GM18508 (cell line): ENCODE results near the gene CDK10.
A peak's percentile ranks its signal among the peaks of the same experiment; 100 is the strongest.
"Not testable (repeated sequence)": the region's sequence is repeated elsewhere in the genome, so short reads cannot be mapped to it uniquely, and the experiment has no call there.

Source experiments
- ATAC-seq: cut with Tn5 transposase; IDR thresholded peaks from one replicate; pipeline ENCODE4 v1.9.1; 2021; ENCODE audit warnings: moderate number of reproducible peaks; ENCODE audit not compliant: insufficient read depth, unreplicated experiment

The CDK10 gene

GRCh38 chr16:89686520-89687091 is at the start of gene CDK10:
TSS of gene CDK10 (plus strand) at chr16:89686689. CDS start at chr16:89686711, 22 bp downstream.
- no peak for ATAC-seq

- no peak for ATAC-seq
Observed at GRCh38 chr16:89637379-89637778, 49.1 kb upstream of the CDK10 start.

GRCh38 chr16:89638455-89638854 is 48.0 kb upstream of the CDK10 start:
- no peak for ATAC-seq

GRCh38 chr16:89639385-89639784 is 47.1 kb upstream of the CDK10 start:
- no peak for ATAC-seq

GRCh38 chr16:89641458-89642119 is 44.9 kb upstream of the CDK10 start:
- ATAC-seq, result no peak

- no peak for ATAC-seq
Observed at GRCh38 chr16:89642574-89642973, 43.9 kb upstream of the CDK10 start.

- no peak for ATAC-seq
Observed at GRCh38 chr16:89643769-89644300, 42.7 kb upstream of the CDK10 start.

GRCh38 chr16:89645122-89645521 is 41.4 kb upstream of the CDK10 start:
- no peak for ATAC-seq

GRCh38 chr16:89646270-89646669 is 40.2 kb upstream of the CDK10 start:
- ATAC-seq, result no peak

- no peak for ATAC-seq
Observed at GRCh38 chr16:89646906-89647305, 39.6 kb upstream of the CDK10 start.

GRCh38 chr16:89651584-89651983 is 34.9 kb upstream of the CDK10 start:
- no peak for ATAC-seq

- ATAC-seq, result no peak
Observed at GRCh38 chr16:89653656-89654295, 32.7 kb upstream of the CDK10 start.

GRCh38 chr16:89655062-89655643 is 31.3 kb upstream of the CDK10 start:
- ATAC-seq, result no peak

- ATAC-seq, result no peak
Observed at GRCh38 chr16:89656435-89657121, 29.9 kb upstream of the CDK10 start.

GRCh38 chr16:89657442-89658220 is 28.9 kb upstream of the CDK10 start, which contains the start of the genes CHMP1A and SPATA33:
TSS of gene CHMP1A (minus strand) at chr16:89657708. CDS start at chr16:89657588, 120 bp downstream.
TSS of gene SPATA33 (plus strand) at chr16:89657836. CDS start at chr16:89657912, 76 bp downstream.
- peak; percentile 62 for ATAC-seq

GRCh38 chr16:89658221-89658879 is 28.1 kb upstream of the CDK10 start:
- no peak for ATAC-seq

- ATAC-seq, result no peak
Observed at GRCh38 chr16:89660146-89660545, 26.3 kb upstream of the CDK10 start.

GRCh38 chr16:89661215-89661614 is 25.3 kb upstream of the CDK10 start:
- ATAC-seq, result no peak

- not testable (repeated sequence) for ATAC-seq
Observed at GRCh38 chr16:89664238-89664637, 22.3 kb upstream of the CDK10 start.
